Endometrial microvascular endothelial cells (primary cell): ENCODE measurements around the gene SLC39A5. TPM values are rescaled to one million over a fixed set of nuclear protein-coding genes. Genes with fewer than 3 reads are reported as not detected.

Experiments used
- in situ Hi-C: cut with HindIII; loops from 2 replicates; pipeline ENCODE4 v1.10.0; 2017; ENCODE audit warnings: low sequenced_read_pairs, low pct_unique_long_range_greater_than_20kb; ENCODE audit errors: inconsistent ontology term
- total RNA-seq: library from RNA; depleted of rRNA; stranded (reverse); fragments of >200 nt; gene quantifications from one replicate; pipeline ENCODE4 v1.2.3, GENCODE V29; 2015; ENCODE audit errors: inconsistent ontology term

SLC39A5 gene
- total RNA-seq, 1 donor from 2014 or later: 3.7 TPM

DNA sequence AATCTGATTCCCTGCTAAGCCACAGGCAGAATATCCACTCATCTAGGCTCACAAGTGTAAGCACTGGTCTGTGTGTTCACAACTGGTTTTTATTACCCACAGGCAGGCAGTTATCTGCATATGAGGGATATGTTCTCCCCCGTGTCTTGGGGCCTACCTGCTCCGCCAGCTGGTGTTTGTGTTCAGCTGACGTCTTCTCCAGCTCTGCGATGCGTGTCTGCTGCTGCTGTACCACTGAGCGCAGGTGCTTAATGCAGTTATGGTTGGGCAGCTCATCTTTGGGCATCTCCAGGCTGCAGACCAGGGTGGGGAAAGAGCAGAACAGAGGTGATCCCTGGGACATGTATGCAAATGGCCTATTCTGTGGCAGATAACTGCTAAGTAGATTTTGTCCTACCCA is 21.8 kb upstream of the SLC39A5 start:
- in situ Hi-C loops: no loop called here

GRCh38 chr12:56212361-56212760 is 17.5 kb upstream of the SLC39A5 start:
- in situ Hi-C loops: no loop called here

GRCh38 chr12:56213878-56214277 is 16.0 kb upstream of the SLC39A5 start:
- in situ Hi-C loops: no loop called here

GRCh38 chr12:56216461-56216860 is 13.4 kb upstream of the SLC39A5 start:
- in situ Hi-C loops: no loop called here

- in situ Hi-C loops: no loop called here
These were observed 10.0 kb upstream of the SLC39A5 start for GRCh38 chr12:56219840-56220239.

DNA sequence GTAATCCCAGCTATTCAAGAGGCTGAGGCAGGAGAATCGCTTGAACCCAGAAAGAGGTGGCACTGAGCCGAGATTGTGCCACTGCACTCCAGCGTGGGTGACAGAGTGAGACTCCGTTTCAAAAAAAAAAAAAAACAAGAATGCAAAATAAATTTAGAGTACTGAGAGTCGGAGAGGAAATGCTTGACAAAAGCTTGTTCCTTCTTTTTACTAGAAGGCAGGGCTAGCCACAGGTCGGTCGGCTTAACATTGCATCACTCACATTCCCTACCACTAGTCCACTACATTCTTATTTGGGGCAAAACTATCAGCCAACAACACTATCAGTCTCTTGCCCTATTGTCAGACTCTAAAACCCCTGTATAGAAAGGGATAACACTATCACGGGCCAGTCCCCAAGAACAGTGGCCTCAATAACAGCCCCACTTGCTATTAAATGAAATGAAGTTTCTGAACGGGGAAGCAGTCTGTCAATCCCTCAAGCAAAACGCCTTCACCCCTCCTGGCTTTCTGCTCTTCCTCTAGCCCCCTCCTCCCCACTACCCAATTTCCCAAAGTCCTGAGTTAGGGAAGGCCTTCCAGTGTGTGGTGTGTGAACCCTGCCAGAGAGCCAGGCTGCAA is 9.1 kb upstream of the SLC39A5 start:
- in situ Hi-C loops: no loop called here

DNA sequence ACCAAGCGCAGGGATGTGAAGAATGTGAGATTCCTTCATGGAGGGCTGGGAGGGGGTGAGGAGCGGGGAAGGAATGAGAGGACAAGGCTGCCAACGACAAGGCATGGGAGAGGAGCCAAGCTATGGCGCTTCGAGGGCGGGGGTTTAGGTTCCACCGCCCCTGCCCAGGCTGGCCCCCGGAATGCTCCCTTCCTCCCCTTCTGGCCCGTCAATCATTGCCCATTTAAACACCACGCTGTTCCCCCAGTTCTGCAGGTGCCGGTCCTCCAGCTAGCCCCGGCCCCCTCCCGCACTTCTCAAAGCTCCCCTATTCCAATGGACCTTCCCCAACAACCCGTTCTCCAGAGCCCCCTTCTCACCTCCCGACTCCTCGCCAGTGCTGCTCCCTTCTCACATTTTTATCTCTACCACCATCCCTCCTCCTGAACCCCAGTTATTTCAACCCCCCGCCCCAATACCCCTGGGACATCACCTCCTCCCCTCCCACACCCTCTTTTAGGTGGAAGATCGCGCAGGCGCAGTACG is 8.6 kb upstream of the SLC39A5 start:
- in situ Hi-C loops: no loop called here

DNA sequence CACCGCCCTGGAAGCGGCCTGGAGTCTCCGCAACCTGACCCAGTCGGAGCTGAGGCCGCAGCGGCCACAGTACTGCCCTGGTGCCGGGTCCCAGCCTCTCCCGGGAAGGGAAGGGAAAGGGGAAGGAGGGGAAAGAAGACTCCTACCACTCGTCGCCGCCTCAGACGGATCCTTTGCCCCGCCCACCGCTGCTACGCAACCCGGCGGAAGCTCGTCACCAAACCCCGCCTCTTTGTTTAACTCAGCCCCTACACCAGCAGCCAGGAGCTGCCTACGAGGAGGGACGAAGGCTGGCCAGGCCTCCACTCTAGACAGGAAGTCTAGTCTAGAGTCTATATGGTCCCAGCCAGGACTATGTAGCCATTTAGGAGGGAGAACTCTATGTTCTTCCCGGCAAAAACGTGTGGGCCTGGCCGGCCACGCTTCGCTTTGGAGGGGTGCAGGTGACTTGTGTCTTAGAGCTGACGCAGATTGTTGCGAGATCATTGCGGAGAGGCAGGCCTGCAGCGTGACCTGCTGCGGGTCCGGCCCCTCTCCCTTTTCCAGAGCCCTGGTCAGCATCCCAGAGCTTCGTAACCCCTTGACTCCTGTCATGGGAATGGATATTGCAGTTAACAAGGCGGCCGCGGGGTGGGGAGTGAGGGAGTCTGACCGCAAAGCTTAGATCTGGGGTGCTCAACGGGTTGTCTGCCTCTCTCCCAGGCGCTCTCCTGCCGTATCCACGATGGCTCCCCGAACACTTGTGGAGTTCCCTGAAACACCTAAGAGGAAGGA is 7.9 kb upstream of the SLC39A5 start, which contains the start of gene RNF41:
TSS of gene RNF41 (minus strand) at position 166 of the 774 bp plus-strand sequence. CDS start 7,875 bp downstream, outside the sequence.
- in situ Hi-C loops: no loop called here

DNA sequence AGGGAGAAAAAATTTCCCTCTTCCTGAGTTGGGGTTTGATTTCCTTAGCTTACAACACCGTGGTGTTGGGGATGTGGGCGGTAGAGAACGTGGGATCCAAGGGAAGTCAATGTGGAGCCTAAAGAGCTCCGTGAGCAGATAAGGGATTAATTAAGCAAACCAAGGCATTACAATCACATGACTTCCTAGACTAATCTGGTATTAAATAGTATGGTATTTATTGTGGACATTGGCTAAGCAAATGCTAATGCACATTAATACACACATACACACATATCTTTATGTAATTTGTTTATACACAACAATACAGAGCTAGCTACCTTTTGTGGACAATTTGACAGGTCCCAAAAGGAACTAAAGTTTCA is 7.3 kb upstream of the SLC39A5 start:
- in situ Hi-C loops: no loop called here

DNA sequence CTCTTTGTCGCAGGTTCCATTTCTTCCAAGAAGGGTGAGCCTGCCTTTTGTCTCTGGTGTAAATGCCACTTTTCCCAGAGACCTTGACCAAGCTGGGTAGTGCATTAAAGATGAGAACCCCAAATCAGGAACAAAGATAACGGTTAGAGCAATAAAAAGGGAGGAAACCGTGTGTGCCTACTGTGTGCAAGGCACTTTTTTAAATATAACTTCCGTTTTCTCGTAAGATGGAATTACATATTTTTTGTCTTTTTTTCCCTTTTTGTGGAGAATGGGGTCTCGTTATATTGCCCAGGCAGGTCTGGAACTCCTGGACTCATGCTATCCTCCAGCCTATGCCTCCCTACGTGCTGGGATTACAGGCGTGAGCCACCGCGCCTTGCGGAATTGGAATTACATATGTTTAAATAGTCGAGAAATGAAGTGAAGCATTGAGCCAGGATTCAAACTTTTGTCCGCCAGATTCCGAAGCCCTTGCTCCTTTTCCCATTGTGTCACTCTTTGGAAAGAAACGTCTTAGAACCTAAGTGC is 6.2 kb upstream of the SLC39A5 start:
- in situ Hi-C loops: no loop called here

- in situ Hi-C loops: no loop called here
These were observed 5.6 kb upstream of the SLC39A5 start, which contains the start of gene NABP2 for GRCh38 chr12:56224102-56224701. TSS of gene NABP2 (plus strand) at chr12:56224342. CDS start at chr12:56224857, 515 bp downstream.

DNA sequence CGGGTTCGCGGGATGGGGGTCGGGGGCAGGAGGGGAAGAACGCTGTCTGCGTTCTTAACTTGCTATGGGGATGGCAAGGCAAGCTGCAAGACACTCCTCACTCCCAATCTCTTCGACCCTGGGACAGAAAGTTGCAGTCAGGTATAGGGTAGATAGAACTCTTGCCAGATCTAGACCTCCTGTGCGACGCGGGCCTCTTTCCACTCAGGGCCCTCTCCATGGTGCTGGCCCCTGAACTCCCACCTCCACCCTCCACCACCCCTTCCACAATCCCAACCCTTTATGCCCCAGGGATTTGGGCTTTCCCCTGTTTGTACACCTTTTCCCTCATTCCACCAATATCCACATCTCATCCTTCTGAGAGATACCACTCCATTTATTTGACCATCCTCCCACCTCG is 4.9 kb upstream of the SLC39A5 start:
- in situ Hi-C loops: no loop called here

GRCh38 chr12:56229082-56229481 is 769 bp upstream of the SLC39A5 start:
- in situ Hi-C loops: no loop called here

DNA sequence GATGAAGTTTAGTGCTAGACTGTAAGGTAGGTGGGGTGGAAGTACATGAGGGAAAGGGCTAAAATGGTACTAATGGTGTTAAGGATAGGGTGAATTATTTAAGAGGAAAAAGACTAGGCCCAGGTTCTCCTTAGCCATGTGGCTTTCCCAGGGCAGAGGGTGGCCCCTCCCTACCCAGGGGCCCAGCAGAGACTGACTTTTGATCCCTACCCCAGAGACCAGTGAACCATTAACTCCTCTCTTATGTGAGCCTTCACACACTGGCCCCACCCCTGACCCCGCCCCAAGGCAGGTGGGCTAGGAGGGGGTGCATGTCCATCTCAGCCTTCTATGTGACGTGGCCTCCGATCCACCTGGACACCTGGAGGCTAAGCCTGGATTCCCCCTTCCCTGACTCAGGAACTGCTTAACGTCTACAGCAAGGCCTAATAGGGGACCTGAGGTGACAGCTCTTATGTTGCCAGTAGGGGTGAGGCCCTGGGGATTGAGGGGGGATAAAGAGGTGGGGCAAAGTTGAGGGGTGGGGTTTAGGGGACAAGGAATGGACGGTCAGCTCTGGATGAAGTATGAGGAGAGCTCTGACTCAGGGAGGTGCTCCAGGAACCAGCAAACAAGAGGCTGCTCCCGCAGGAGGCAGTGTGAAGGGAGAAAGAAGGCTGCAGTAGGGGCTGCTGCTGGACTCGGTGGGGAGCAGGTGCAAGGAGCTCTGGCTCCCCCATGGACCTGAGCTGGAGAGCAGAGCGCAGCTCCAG is 757 bp downstream of the SLC39A5 start:
- in situ Hi-C loops: no loop called here

GRCh38 chr12:56231184-56231582 is 1.3 kb downstream of the SLC39A5 start:
- in situ Hi-C loops: no loop called here

DNA sequence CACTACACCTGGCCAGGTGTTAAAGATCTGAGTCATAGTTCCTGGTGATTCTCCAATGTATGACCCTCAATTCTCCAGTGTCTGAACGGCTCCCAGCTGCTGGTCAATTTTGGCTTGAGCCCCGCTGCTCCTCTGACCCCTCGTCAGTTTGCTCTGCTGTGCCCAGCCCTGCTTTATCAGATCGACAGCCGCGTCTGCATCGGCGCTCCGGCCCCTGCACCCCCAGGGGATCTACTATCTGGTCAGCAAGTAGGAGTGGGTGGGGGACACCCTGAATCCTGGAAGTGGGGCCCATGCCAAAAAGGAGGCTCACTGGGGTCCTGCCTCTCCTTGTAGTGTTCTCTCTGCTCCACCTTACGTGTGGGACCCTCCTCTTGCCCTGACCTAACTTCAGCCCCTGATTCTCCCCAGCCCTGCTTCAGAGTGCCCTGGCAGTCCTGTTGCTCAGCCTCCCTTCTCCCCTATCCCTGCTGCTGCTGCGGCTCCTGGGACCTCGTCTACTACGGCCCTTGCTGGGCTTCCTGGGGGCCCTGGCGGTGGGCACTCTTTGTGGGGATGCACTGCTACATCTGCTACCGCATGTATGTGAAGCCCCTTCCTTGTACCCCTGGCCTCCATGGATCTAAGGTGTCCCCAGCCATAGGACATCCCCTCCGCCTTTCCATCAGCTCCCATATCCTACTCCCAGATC is 5.0 kb downstream of the SLC39A5 start:
- in situ Hi-C loops: no loop called here

DNA sequence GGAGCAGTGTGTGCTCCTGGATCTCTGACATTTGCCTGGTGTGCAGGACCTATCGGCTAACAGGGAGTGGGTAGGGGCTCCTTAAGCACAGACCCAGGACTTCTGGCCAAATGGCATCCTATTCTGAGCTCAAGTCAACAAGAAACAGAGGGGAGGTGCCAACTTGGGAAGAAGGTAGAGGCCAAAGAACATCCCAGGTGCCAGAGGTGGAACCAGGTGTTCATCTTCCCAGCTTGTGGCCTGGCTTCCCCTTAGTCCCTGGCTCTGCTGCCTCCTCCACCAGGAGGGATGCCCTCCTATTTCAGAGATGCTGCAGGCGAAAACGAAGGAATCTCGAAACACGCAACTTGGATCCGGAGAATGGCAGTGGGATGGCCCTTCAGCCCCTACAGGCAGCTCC is 6.2 kb downstream of the SLC39A5 start:
- in situ Hi-C loops: no loop called here

DNA sequence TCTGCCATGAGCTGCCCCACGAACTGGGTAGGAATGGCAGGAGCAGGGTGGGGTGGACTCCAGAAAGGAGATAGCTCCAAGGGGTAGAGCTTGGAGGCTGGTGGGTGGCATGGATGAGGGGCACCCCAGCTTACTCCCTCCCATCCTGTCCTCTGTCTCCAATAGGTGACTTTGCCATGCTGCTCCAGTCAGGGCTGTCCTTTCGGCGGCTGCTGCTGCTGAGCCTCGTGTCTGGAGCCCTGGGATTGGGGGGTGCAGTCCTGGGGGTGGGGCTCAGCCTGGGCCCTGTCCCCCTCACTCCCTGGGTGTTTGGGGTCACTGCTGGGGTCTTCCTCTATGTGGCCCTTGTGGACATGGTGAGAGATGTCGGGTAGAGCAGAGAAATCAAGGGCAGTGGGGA is 7.1 kb downstream of the SLC39A5 start:
- in situ Hi-C loops: no loop called here
